Lung (tissue), 12 donors: ENCODE data around the gene METTL24. TPM values are rescaled to one million over a fixed set of nuclear protein-coding genes. Genes with fewer than 3 reads are reported as not detected.

Source experiments
- ATAC-seq: fragments of 200-7000 bp; cut with Tn5 transposase; one replicate; pipeline ENCODE4 v1.9.1; 2020; ENCODE audit warnings: moderate number of reproducible peaks; ENCODE audit not compliant: insufficient read depth, low FRiP score
- DNase-seq, 3 donors: peaks; one replicate each; pipeline ENCODE4 v3.0.0-alpha.2; 2013 to 2017
- H3K27ac ChIP-seq, 2 donors: one replicate each; pipeline ENCODE4 v1.5.1; 2013; ENCODE audit warnings: mild to moderate bottlenecking in 2 of 2, moderate library complexity in 2 of 2, control low read depth in 1 of 2, inconsistent platforms in 1 of 2, low read depth in 1 of 2, low read length in 1 of 2
- H3K27me3 ChIP-seq, 3 donors: one replicate each; pipeline ENCODE4 v1.5.1; 2013; ENCODE audit warnings: low read length in 2 of 3; ENCODE audit not compliant: control insufficient read depth in 3 of 3, insufficient read depth in 3 of 3
- H3K36me3 ChIP-seq, 4 donors: one replicate each; pipeline ENCODE4 v1.5.1; 2013; ENCODE audit warnings: low read length in 4 of 4, mild to moderate bottlenecking in 1 of 4, moderate library complexity in 1 of 4; ENCODE audit not compliant: control insufficient read depth in 4 of 4, insufficient read depth in 4 of 4
- H3K4me1 ChIP-seq, 5 donors: one replicate each; pipeline ENCODE4 v1.5.1; 2013; ENCODE audit warnings: low read length in 5 of 5, mild to moderate bottlenecking in 2 of 5, moderate library complexity in 1 of 5; ENCODE audit not compliant: control insufficient read depth in 5 of 5, insufficient read depth in 5 of 5
- H3K4me3 ChIP-seq: one replicate; pipeline ENCODE4 v1.5.1; 2013; ENCODE audit warnings: mild to moderate bottlenecking, control low read depth, moderate library complexity
- H3K9ac ChIP-seq, 2 donors: one replicate each; pipeline ENCODE4 v1.5.1; 2013; ENCODE audit warnings: low read length in 2 of 2, control low read depth in 1 of 2; ENCODE audit not compliant: insufficient read depth in 1 of 2
- H3K9me3 ChIP-seq, 4 donors: one replicate each; pipeline ENCODE4 v1.5.1; 2013; ENCODE audit warnings: low read length in 3 of 4, mild to moderate bottlenecking in 1 of 4, moderate library complexity in 1 of 4; ENCODE audit not compliant: control insufficient read depth in 4 of 4, insufficient read depth in 3 of 4
- CTCF ChIP-seq: IDR thresholded peaks from 2 replicates; pipeline ENCODE4 v1.5.1; 2012; ENCODE audit warnings: mild to moderate bottlenecking; ENCODE audit errors: control extremely low read depth, extremely low read depth
- WGBS, 2 donors: extraction: QIAGEN DNeasy Blood & Tissue Kit; methylation state at CpG; one replicate each; pipeline ENCODE4 v1.1.7; 2013; 5-methylcytosine and 5-hydroxymethylcytosine counted together
- polyA plus RNA-seq, 2 donors: library from polyadenylated mRNA; stranded (reverse); fragments of 200-250 nt; gene quantifications; one replicate each; pipeline ENCODE4 v1.2.1, GENCODE V29; 2013
- total RNA-seq, 2 donors: library from RNA; depleted of rRNA in 1 of 2; stranded (reverse); fragments of >200 nt in 1 of 2; gene quantifications; one replicate each; pipeline ENCODE4 v1.2.1, GENCODE V29; 2014 to 2021
- donor health status: control.
- donor health status: control.
- donor health status: Bipolar disorder and iron deficiency.
- donor health status: healthy.
- donor health status: DM: yes; HTN: yes; CAD: no.

The METTL24 gene
- total and polyA plus RNA-seq, 4 donors: 0.73 to 3.7 (median 2.0) TPM; not detected in 1

- peaks cover 0 to 41% (median 9%) of the 10 kb centered on the region in 5 donors for H3K4me1 ChIP-seq
- no peak overlapping the region for H3K4me3 ChIP-seq
- no peaks in the 10 kb centered on the region for H3K9me3 ChIP-seq
- H3K36me3 ChIP-seq: no peaks in the 10 kb centered on the region
- DNase-seq: no peak
- TF ChIP-seq CTCF: no peak
- ATAC-seq: no peak
- H3K27me3 ChIP-seq: peaks cover 0 to 2% (median 0%) of the 10 kb centered on the region in 3 donors
- 70 to 76% methylated on average over 15 of the region's 15 CpGs for WGBS, 2 donors
- H3K9ac ChIP-seq: no peak overlapping the region
- H3K27ac ChIP-seq: no peak overlapping the region
These were observed 1.4 kb downstream of the METTL24 start for GRCh38 chr6:110356778-110357177.

GRCh38 chr6:110355727-110356126, 2.4 kb downstream of the METTL24 start:
- Histone ChIP-seq H3K4me1 (peaks cover 0 to 41% (median 9%) of the 10 kb centered on the region in 5 donors), H3K27me3 (peaks cover 0 to 2% (median 0%) of the 10 kb centered on the region in 3 donors), H3K9ac (no peak overlapping the region), H3K36me3 (no peaks in the 10 kb centered on the region), H3K9me3 (no peaks in the 10 kb centered on the region), H3K27ac (no peak overlapping the region), H3K4me3 (no peak overlapping the region)
- TF ChIP-seq CTCF: no peak
- WGBS, 2 donors: 80 to 91% methylated on average over 2 of the region's 2 CpGs
- no peak for DNase-seq
- no peak for ATAC-seq

DNA sequence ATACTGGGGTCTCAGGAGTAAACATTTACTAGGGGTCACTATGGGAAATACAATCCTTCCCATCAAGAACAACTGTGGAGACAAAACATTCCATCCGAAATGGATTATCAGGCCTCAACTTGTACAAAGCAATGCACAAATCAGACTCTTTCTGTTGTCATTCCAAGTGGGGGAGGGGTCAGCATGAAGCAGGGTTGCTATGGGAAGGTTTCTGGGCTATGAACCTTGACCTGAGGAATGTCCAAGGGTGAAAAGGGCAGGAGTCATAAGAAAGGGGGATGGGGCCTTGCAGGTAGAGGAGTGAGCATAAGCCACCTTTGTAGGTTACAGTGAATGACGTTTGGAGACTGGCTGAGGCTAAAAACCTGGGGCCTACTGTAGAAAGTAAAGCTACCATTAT, 3.1 kb downstream of the METTL24 start:
- WGBS, 2 donors: 81 to 91% methylated on average over 2 of the region's 2 CpGs
- no peak overlapping the region for H3K27ac ChIP-seq

More for the DNA sequence above, 3.1 kb downstream of the METTL24 start:
- H3K9ac ChIP-seq: no peak overlapping the region
- H3K27me3 ChIP-seq: peaks cover 0 to 2% (median 0%) of the 10 kb centered on the region in 3 donors
- ATAC-seq (no peak), DNase-seq (no peak)
- TF ChIP-seq CTCF: no peak
- no peaks in the 10 kb centered on the region for H3K9me3 ChIP-seq
- peaks cover 0 to 40% (median 9%) of the 10 kb centered on the region in 5 donors for H3K4me1 ChIP-seq
- no peaks in the 10 kb centered on the region for H3K36me3 ChIP-seq
- no peak overlapping the region for H3K4me3 ChIP-seq
